ENCODE measurements around the gene GBF1.

DNA sequence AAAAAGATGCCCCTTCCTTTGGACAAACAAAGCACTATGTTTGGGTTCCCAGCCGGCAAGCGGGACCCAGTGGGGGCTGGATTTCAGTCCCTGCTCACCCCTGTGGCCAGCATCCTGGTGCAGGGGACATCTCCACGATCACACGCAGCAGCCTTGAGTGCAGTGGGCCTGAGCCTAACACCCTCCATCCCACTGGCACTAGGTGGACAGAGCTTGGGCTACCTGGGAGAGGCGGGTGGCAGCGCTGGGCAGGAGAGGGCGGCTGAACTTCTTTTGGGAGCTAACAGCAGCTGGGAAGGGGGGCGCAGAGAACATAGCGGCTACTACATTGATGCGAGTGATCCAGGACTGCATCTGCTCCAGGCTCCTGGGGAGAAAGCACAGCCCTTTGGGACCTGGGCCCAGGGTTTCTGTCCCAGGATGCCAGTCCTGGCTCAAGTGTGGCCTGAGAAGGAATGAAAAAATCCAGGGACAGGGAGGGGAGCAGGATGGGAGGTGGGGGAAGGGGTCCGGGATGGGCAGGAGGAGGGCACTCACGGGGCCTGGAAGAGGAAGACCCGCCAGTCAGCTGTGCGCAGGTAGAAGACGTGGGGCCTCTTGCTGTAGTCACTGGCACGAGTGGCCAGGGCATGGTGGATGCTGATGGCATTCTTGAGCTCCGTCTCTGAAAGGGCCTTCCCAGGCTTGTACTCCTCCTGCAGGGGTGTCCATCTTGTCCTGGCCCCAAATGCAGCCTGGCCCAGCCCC, 159.2 kb downstream of the GBF1 start:
- TF ChIP-seq, protein P1, sequence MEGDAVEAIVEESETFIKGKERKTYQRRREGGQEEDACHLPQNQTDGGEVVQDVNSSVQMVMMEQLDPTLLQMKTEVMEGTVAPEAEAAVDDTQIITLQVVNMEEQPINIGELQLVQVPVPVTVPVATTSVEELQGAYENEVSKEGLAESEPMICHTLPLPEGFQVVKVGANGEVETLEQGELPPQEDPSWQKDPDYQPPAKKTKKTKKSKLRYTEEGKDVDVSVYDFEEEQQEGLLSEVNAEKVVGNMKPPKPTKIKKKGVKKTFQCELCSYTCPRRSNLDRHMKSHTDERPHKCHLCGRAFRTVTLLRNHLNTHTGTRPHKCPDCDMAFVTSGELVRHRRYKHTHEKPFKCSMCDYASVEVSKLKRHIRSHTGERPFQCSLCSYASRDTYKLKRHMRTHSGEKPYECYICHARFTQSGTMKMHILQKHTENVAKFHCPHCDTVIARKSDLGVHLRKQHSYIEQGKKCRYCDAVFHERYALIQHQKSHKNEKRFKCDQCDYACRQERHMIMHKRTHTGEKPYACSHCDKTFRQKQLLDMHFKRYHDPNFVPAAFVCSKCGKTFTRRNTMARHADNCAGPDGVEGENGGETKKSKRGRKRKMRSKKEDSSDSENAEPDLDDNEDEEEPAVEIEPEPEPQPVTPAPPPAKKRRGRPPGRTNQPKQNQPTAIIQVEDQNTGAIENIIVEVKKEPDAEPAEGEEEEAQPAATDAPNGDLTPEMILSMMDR (IDR thresholded peaks at IDR 0.05 in 2 of 3, conservative IDR thresholded peaks at IDR 0.05 in 1 of 3; ENCODE audit: control insufficient read depth in 2 of 3, extremely low read depth in 1 of 3, insufficient read depth in 1 of 3, low read depth in 3 of 3, low read length in 3 of 3): no peak
- TF ChIP-seq, protein P2, sequence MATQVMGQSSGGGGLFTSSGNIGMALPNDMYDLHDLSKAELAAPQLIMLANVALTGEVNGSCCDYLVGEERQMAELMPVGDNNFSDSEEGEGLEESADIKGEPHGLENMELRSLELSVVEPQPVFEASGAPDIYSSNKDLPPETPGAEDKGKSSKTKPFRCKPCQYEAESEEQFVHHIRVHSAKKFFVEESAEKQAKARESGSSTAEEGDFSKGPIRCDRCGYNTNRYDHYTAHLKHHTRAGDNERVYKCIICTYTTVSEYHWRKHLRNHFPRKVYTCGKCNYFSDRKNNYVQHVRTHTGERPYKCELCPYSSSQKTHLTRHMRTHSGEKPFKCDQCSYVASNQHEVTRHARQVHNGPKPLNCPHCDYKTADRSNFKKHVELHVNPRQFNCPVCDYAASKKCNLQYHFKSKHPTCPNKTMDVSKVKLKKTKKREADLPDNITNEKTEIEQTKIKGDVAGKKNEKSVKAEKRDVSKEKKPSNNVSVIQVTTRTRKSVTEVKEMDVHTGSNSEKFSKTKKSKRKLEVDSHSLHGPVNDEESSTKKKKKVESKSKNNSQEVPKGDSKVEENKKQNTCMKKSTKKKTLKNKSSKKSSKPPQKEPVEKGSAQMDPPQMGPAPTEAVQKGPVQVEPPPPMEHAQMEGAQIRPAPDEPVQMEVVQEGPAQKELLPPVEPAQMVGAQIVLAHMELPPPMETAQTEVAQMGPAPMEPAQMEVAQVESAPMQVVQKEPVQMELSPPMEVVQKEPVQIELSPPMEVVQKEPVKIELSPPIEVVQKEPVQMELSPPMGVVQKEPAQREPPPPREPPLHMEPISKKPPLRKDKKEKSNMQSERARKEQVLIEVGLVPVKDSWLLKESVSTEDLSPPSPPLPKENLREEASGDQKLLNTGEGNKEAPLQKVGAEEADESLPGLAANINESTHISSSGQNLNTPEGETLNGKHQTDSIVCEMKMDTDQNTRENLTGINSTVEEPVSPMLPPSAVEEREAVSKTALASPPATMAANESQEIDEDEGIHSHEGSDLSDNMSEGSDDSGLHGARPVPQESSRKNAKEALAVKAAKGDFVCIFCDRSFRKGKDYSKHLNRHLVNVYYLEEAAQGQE (IDR thresholded peaks at IDR 0.05; ENCODE audit: low read depth, low read length): no peak
- no peak for TF ChIP-seq SIN3A (IDR thresholded peaks at IDR 0.05; ENCODE audit: low read depth, low read length)
- no peak for TF ChIP-seq KDM1A (IDR thresholded peaks at IDR 0.05; ENCODE audit: borderline replicate concordance)
- no peak for TF ChIP-seq SPI1 (IDR thresholded peaks at IDR 0.05; ENCODE audit: borderline replicate concordance, insufficient read depth, low read depth, low read length)
- no peak for TF ChIP-seq STAT3 (IDR thresholded peaks at IDR 0.05; ENCODE audit: low read depth, low read length)
- TF ChIP-seq RFX5 (IDR thresholded peaks at IDR 0.05; ENCODE audit: low read depth, low read length): no peak
- no peak for TF ChIP-seq SP1 (IDR thresholded peaks at IDR 0.05; ENCODE audit: low read depth, low read length)

Data from GM12878 (cell line).